Epithelial cell of esophagus (primary cell): ENCODE data around the gene DPH6.
A peak's percentile ranks its signal among the peaks of the same experiment; 100 is the strongest.

ENCODE experiments used
- DNase-seq: peaks from one replicate; pipeline ENCODE4 v3.0.0; 2010; ENCODE audit warnings: low read depth
- H3K4me3 ChIP-seq: 2 replicates; pipeline ENCODE4 v1.5.1; 2011; ENCODE audit warnings: mild to moderate bottlenecking, low read length, control low read depth
- CTCF ChIP-seq: IDR thresholded peaks from 2 replicates; pipeline ENCODE4 v1.5.1; 2011; ENCODE audit warnings: low read depth, mild to moderate bottlenecking, low read length, control low read depth, inconsistent platforms; ENCODE audit not compliant: insufficient read depth; ENCODE audit errors: missing control alignments

DPH6 gene

GRCh38 chr15:35565901-35566300, 19.9 kb upstream of the DPH6 start:
- TF ChIP-seq CTCF, result no peak
- H3K4me3 ChIP-seq, result no peak overlapping the region
- DNase-seq, result no peak

GRCh38 chr15:35562641-35563040, 16.7 kb upstream of the DPH6 start:
- H3K4me3 ChIP-seq, result no peak overlapping the region
- DNase-seq, result no peak
- TF ChIP-seq CTCF, result no peak

GRCh38 chr15:35561308-35561707, 15.3 kb upstream of the DPH6 start:
- no peak for DNase-seq
- TF ChIP-seq CTCF, result no peak
- H3K4me3 ChIP-seq, result no peak overlapping the region

GRCh38 chr15:35560870-35561269, 14.9 kb upstream of the DPH6 start:
- DNase-seq, result no peak
- TF ChIP-seq CTCF, result no peak

GRCh38 chr15:35560258-35560657, 14.3 kb upstream of the DPH6 start:
- TF ChIP-seq CTCF, result no peak
- no peak for DNase-seq
- H3K4me3 ChIP-seq, result no peak overlapping the region

More at GRCh38 chr15:35560870-35561269, 14.9 kb upstream of the DPH6 start:
- no peak overlapping the region for H3K4me3 ChIP-seq

GRCh38 chr15:35559683-35560082, 13.7 kb upstream of the DPH6 start:
- no peak for DNase-seq
- no peak for TF ChIP-seq CTCF
- no peak overlapping the region for H3K4me3 ChIP-seq

- DNase-seq, result peak; percentile 90
- TF ChIP-seq CTCF, result no peak
- H3K4me3 ChIP-seq, result no peak overlapping the region
These were observed 11.6 kb upstream of the DPH6 start for GRCh38 chr15:35557544-35557943.
